K562 (cell line): ENCODE measurements around the gene MYO18B. TPM values are rescaled to one million over a fixed set of nuclear protein-coding genes. Genes with fewer than 3 reads are reported as not detected.

Experiments used
- CBFA2T2 ChIP-seq: fragments of 450-650 bp; conservative IDR thresholded peaks from 2 replicates; pipeline ENCODE4 v1.6.1; 2017; ENCODE audit warnings: mild to moderate bottlenecking
- CREM ChIP-seq: IDR thresholded peaks from 2 replicates; pipeline ENCODE4 v1.6.1; 2014; ENCODE audit warnings: antibody characterized with exemption, low read depth
- FOXJ2 ChIP-seq: fragments of 200-800 bp; sonication (Bioruptor generic); IDR thresholded peaks from 2 replicates; pipeline ENCODE4 v1.6.1; 2016; ENCODE audit warnings: missing genetic modification characterization, missing compliant biosample characterization
- FOXK2 ChIP-seq, 2 experiments: fragments of 450-650 bp; IDR thresholded peaks in 1 of 2; conservative IDR thresholded peaks in 1 of 2; 2 replicates each; pipeline ENCODE4 v1.6.1; 2016; ENCODE audit warnings: low read depth in 2 of 2, mild to moderate bottlenecking in 1 of 2
- GATAD2B ChIP-seq: fragments of 450-650 bp; IDR thresholded peaks from 2 replicates; pipeline ENCODE4 v1.6.1; 2017; ENCODE audit warnings: mild to moderate bottlenecking, borderline replicate concordance
- HDAC2 ChIP-seq: fragments of 450-650 bp; IDR thresholded peaks from 2 replicates; pipeline ENCODE4 v1.6.1; 2016; ENCODE audit warnings: mild to moderate bottlenecking
- JUNB ChIP-seq: fragments of 450-650 bp; formaldehyde crosslinking; conservative IDR thresholded peaks from 2 replicates; pipeline ENCODE4 v1.4.0; 2020; ENCODE audit warnings: mild to moderate bottlenecking
- MAFG ChIP-seq: fragments of 450-650 bp; conservative IDR thresholded peaks from 2 replicates; pipeline ENCODE4 v1.6.1; 2016; ENCODE audit warnings: missing genetic modification characterization, missing compliant biosample characterization
- MCM3 ChIP-seq: fragments of 450-650 bp; IDR thresholded peaks from 2 replicates; pipeline ENCODE4 v1.6.1; 2016
- MYNN ChIP-seq, 2 experiments: sonication (generic); formaldehyde crosslinking in 1 of 2; IDR thresholded peaks; 2 replicates each; pipeline versions ENCODE4 v1.5.0 to v1.6.1; 2016 to 2020; ENCODE audit warnings: antibody characterized with exemption in 1 of 2, missing genetic modification reagents in 1 of 2
- PHB ChIP-seq: fragments of 250-450 bp; sonication (Bioruptor Pico); IDR thresholded peaks from 2 replicates; pipeline ENCODE4 v1.5.0; 2021
- RBM25 ChIP-seq: fragments of 200-400 bp; formaldehyde crosslinking; IDR thresholded peaks from 2 replicates; pipeline ENCODE4 v1.6.1; 2018; ENCODE audit warnings: low read length, low read depth, moderate library complexity; ENCODE audit not compliant: severe bottlenecking
- SPI1 ChIP-seq: IDR thresholded peaks from 2 replicates; pipeline ENCODE4 v1.6.1; 2011; ENCODE audit warnings: low read depth, low read length, control low read depth, borderline replicate concordance
- SUPT5H ChIP-seq: fragments of 450-650 bp; IDR thresholded peaks from 2 replicates; pipeline ENCODE4 v1.6.1; 2016
- U2AF1 ChIP-seq: fragments of 200-400 bp; formaldehyde crosslinking; optimal IDR thresholded peaks from 2 replicates; pipeline ENCODE3; 2017; ENCODE audit warnings: mild to moderate bottlenecking, low read depth, low read length, moderate library complexity
- ZFP1 ChIP-seq: fragments of 450-650 bp; formaldehyde crosslinking; IDR thresholded peaks from 2 replicates; pipeline ENCODE4 v1.4.0; 2020; ENCODE audit warnings: mild to moderate bottlenecking, mixed read lengths
- ZFX ChIP-seq: sonication (generic); formaldehyde crosslinking; IDR thresholded peaks from 2 replicates; pipeline ENCODE4 v1.8.0; 2022; ENCODE audit warnings: mild to moderate bottlenecking, missing genetic modification reagents, moderate library complexity
- ZNF431 ChIP-seq: sonication (generic); formaldehyde crosslinking; IDR thresholded peaks from 2 replicates; pipeline ENCODE4 v1.8.0; 2022; ENCODE audit warnings: mild to moderate bottlenecking, missing genetic modification reagents
- ZNF76 ChIP-seq: fragments of 250-450 bp; sonication (Bioruptor Pico); IDR thresholded peaks from 2 replicates; pipeline ENCODE4 v1.4.0; 2020; ENCODE audit warnings: mild to moderate bottlenecking, moderate library complexity, borderline replicate concordance
- ZNF79 ChIP-seq: fragments of 250-450 bp; sonication (Bioruptor Pico); IDR thresholded peaks from 2 replicates; pipeline ENCODE4 v1.4.0; 2020; ENCODE audit warnings: low read depth, mild to moderate bottlenecking, moderate library complexity
- polyA plus RNA-seq, 8 experiments: library from polyadenylated mRNA; depleted of rRNA in 4 of 8; stranded (reverse) in 5 of 8; unstranded in 3 of 8; fragments of >200 nt; fragmentation: Nextera tagmentation in 2 of 8; fragmentation: Illumina TruSeq in 1 of 8; extraction: Ambion mirVana in 2 of 8; extraction: Trizol in 1 of 8; gene quantifications; 2 replicates each; pipeline versions ENCODE4 v1.2.1 to v1.2.3, GENCODE V29; 2011 to 2014; ENCODE audit warnings: inconsistent platforms in 1 of 8, missing spikeins in 1 of 8
- total RNA-seq, 7 experiments: library from RNA; depleted of rRNA in 6 of 7; stranded (reverse); fragments of >200 nt in 6 of 7; fragmentation: Illumina TruSeq in 2 of 7; extraction: Trizol in 2 of 7; gene quantifications; 2 replicates each; pipeline versions ENCODE4 v1.2.1 to v1.2.3, GENCODE V29; 2011 to 2021; ENCODE audit warnings: low replicate concordance in 1 of 7
- TF ChIP-seq, protein P1 (sequence below): sonication (generic); formaldehyde crosslinking; IDR thresholded peaks from 2 replicates; pipeline ENCODE4 v1.8.1; 2023; ENCODE audit warnings: mild to moderate bottlenecking, missing genetic modification reagents
- TF ChIP-seq, protein P2 (sequence below): fragments of 250-450 bp; sonication (Bioruptor Pico); IDR thresholded peaks from 2 replicates; pipeline ENCODE4 v1.6.1; 2021; ENCODE audit warnings: mild to moderate bottlenecking
- TF ChIP-seq, protein P3 (sequence below): sonication (generic); formaldehyde crosslinking; IDR thresholded peaks from 2 replicates; pipeline ENCODE4 v1.8.0; 2022; ENCODE audit warnings: mild to moderate bottlenecking, low read depth, missing genetic modification reagents
- TF ChIP-seq, protein P4 (sequence below): fragments of 450-650 bp; IDR thresholded peaks from 2 replicates; pipeline ENCODE4 v1.6.1; 2016
- TF ChIP-seq, protein P5 (sequence below), 2 experiments: IDR thresholded peaks; 2 replicates each; pipeline ENCODE4 v1.6.1; 2011; ENCODE audit warnings: borderline replicate concordance in 1 of 2, control low read depth in 1 of 2, low read depth in 1 of 2, low read length in 1 of 2, mild to moderate bottlenecking in 1 of 2, mixed read lengths in 1 of 2, moderate library complexity in 1 of 2; ENCODE audit not compliant: insufficient read depth in 1 of 2, insufficient read length in 1 of 2, poor library complexity in 1 of 2, severe bottlenecking in 1 of 2; ENCODE audit errors: extremely low read depth in 1 of 2

MYO18B gene
- total and polyA plus RNA-seq, 9 of the 15 experiments (the other 6 are each of a cell fraction or from before 2014, with no cell fraction given), result 0.06 to 7.0 (median 4.3) TPM

DNA sequence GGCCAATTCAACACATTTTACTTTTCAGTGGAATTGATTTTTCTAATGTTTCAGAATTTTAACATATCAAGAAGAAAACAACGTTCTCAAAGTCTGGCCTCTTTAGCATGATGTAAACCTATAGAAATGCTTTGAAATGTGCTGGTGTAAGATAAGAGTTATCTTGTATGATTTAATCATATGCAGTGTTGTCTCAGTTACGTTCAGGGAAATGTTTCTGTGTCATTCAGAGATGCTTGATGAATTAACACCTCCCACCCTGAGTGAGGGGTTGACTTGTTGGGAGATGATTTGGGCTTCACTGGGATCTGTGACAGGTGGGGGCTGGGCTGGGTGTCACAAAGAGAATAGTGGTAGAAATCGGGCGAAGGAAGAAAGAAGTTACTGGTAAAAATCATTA, 15.7 kb upstream of the MYO18B start (continued):
- TF ChIP-seq ZNF79 (CRISPR knock-in tag) (no peak), RBM25 (no peak), FOXJ2 (peak; percentile 66; the same call in 1 of the 2 replicates), MCM3 (no peak), U2AF1 (no peak), ZFP1 (CRISPR knock-in tag) (no peak), ZFX (CRISPR knock-in tag) (no peak), CREM (0 out of 2 replicates have a peak, but pooled peaks have one; percentile 26), ZNF431 (CRISPR knock-in tag) (no peak), HDAC2 (peak; percentile 13; the same call in 1 of the 2 replicates), SPI1 (no peak), ZNF76 (CRISPR knock-in tag) (no peak), MYNN (IDR thresholded peaks at IDR 0.05) (no peak), MYNN (CRISPR knock-in tag; IDR thresholded peaks at IDR 0.05) (no peak), CBFA2T2 (peak; percentile 59), FOXK2 (conservative IDR thresholded peaks at IDR 0.05 in 1 of 2, IDR thresholded peaks at IDR 0.05 in 1 of 2; ENCODE audit: low read depth in 2 of 2) (no peak; a peak in 1 of 4 replicates), PHB (CRISPR knock-in tag) (no peak), SUPT5H (no peak), MAFG (peak; percentile 18; the same call in 1 of the 2 replicates), JUNB (CRISPR knock-in tag) (no peak), GATAD2B (peak; percentile 60; the same call in 1 of the 2 replicates)
- TF ChIP-seq, protein P1, sequence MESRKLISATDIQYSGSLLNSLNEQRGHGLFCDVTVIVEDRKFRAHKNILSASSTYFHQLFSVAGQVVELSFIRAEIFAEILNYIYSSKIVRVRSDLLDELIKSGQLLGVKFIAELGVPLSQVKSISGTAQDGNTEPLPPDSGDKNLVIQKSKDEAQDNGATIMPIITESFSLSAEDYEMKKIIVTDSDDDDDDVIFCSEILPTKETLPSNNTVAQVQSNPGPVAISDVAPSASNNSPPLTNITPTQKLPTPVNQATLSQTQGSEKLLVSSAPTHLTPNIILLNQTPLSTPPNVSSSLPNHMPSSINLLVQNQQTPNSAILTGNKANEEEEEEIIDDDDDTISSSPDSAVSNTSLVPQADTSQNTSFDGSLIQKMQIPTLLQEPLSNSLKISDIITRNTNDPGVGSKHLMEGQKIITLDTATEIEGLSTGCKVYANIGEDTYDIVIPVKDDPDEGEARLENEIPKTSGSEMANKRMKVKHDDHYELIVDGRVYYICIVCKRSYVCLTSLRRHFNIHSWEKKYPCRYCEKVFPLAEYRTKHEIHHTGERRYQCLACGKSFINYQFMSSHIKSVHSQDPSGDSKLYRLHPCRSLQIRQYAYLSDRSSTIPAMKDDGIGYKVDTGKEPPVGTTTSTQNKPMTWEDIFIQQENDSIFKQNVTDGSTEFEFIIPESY (CRISPR knock-in tag), result no peak
- TF ChIP-seq, protein P2, sequence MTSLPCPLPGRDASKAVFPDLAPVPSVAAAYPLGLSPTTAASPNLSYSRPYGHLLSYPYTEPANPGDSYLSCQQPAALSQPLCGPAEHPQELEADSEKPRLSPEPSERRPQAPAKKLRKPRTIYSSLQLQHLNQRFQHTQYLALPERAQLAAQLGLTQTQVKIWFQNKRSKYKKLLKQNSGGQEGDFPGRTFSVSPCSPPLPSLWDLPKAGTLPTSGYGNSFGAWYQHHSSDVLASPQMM, result no peak
- TF ChIP-seq, protein P3, sequence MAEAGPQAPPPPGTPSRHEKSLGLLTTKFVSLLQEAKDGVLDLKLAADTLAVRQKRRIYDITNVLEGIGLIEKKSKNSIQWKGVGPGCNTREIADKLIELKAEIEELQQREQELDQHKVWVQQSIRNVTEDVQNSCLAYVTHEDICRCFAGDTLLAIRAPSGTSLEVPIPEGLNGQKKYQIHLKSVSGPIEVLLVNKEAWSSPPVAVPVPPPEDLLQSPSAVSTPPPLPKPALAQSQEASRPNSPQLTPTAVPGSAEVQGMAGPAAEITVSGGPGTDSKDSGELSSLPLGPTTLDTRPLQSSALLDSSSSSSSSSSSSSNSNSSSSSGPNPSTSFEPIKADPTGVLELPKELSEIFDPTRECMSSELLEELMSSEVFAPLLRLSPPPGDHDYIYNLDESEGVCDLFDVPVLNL (CRISPR knock-in tag), result no peak
- TF ChIP-seq, protein P4, sequence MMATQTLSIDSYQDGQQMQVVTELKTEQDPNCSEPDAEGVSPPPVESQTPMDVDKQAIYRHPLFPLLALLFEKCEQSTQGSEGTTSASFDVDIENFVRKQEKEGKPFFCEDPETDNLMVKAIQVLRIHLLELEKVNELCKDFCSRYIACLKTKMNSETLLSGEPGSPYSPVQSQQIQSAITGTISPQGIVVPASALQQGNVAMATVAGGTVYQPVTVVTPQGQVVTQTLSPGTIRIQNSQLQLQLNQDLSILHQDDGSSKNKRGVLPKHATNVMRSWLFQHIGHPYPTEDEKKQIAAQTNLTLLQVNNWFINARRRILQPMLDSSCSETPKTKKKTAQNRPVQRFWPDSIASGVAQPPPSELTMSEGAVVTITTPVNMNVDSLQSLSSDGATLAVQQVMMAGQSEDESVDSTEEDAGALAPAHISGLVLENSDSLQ, result peak; percentile 89
- TF ChIP-seq, protein P5, sequence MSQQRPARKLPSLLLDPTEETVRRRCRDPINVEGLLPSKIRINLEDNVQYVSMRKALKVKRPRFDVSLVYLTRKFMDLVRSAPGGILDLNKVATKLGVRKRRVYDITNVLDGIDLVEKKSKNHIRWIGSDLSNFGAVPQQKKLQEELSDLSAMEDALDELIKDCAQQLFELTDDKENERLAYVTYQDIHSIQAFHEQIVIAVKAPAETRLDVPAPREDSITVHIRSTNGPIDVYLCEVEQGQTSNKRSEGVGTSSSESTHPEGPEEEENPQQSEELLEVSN (IDR thresholded peaks at IDR 0.05; ENCODE audit: borderline replicate concordance in 1 of 2, extremely low read depth in 1 of 2, insufficient read depth in 1 of 2, insufficient read length in 1 of 2, low read depth in 1 of 2, low read length in 1 of 2, poor library complexity in 1 of 2, severe bottlenecking in 1 of 2), result no peak
